ENCODE data around the gene PDE7B.
"Not testable (repeated sequence)": the region's sequence is repeated elsewhere in the genome, so short reads cannot be mapped to it uniquely, and the experiment has no call there.

PDE7B gene

GRCh38 chr6:136079701-136080565 is 228.4 kb downstream of the PDE7B start:
- DNase-seq, result no peak

GRCh38 chr6:136083540-136083939 is 232.0 kb downstream of the PDE7B start:
- DNase-seq, result no peak

GRCh38 chr6:136084403-136084802 is 232.9 kb downstream of the PDE7B start:
- DNase-seq, result no peak

GRCh38 chr6:136085370-136086115 is 234.0 kb downstream of the PDE7B start:
- DNase-seq, result no peak

- DNase-seq, result no peak
Observed at GRCh38 chr6:136086686-136087085, 235.2 kb downstream of the PDE7B start.

- no peak for DNase-seq
Observed at GRCh38 chr6:136087986-136088385, 236.5 kb downstream of the PDE7B start.

GRCh38 chr6:136088693-136089092 is 237.2 kb downstream of the PDE7B start:
- DNase-seq, result no peak

- DNase-seq, result no peak
Observed at GRCh38 chr6:136089876-136090275, 238.4 kb downstream of the PDE7B start.

- DNase-seq, result no peak
Observed at GRCh38 chr6:136090929-136091328, 239.4 kb downstream of the PDE7B start.

- DNase-seq, result no peak
Observed at GRCh38 chr6:136092897-136093296, 241.4 kb downstream of the PDE7B start.

- no peak for DNase-seq
Observed at GRCh38 chr6:136093835-136094234, 242.3 kb downstream of the PDE7B start.

GRCh38 chr6:136094812-136095211 is 243.3 kb downstream of the PDE7B start:
- DNase-seq, result no peak

GRCh38 chr6:136095986-136096385 is 244.5 kb downstream of the PDE7B start:
- DNase-seq, result no peak

- DNase-seq, result no peak
Observed at GRCh38 chr6:136102991-136103688, 251.6 kb downstream of the PDE7B start.

GRCh38 chr6:136103763-136104311 is 252.3 kb downstream of the PDE7B start:
- DNase-seq, result no peak

GRCh38 chr6:136104556-136104955 is 253.1 kb downstream of the PDE7B start:
- DNase-seq, result no peak

GRCh38 chr6:136105797-136106196 is 254.3 kb downstream of the PDE7B start:
- DNase-seq, result not testable (repeated sequence)

GRCh38 chr6:136108361-136108945 is 257.0 kb downstream of the PDE7B start:
- DNase-seq, result no peak

GRCh38 chr6:136111831-136112230 is 260.3 kb downstream of the PDE7B start:
- no peak for DNase-seq

GRCh38 chr6:136112262-136112661 is 260.8 kb downstream of the PDE7B start:
- no peak for DNase-seq

GRCh38 chr6:136113736-136114173 is 262.3 kb downstream of the PDE7B start:
- no peak for DNase-seq

- DNase-seq, result no peak
Observed at GRCh38 chr6:136114661-136115060, 263.2 kb downstream of the PDE7B start.

GRCh38 chr6:136115941-136116340 is 264.4 kb downstream of the PDE7B start:
- DNase-seq, result no peak

Data from SHP77 treated with DMSO at 0.1 percent for 48 hours (cell line).